ENCODE data around the gene SERINC5.

DNA sequence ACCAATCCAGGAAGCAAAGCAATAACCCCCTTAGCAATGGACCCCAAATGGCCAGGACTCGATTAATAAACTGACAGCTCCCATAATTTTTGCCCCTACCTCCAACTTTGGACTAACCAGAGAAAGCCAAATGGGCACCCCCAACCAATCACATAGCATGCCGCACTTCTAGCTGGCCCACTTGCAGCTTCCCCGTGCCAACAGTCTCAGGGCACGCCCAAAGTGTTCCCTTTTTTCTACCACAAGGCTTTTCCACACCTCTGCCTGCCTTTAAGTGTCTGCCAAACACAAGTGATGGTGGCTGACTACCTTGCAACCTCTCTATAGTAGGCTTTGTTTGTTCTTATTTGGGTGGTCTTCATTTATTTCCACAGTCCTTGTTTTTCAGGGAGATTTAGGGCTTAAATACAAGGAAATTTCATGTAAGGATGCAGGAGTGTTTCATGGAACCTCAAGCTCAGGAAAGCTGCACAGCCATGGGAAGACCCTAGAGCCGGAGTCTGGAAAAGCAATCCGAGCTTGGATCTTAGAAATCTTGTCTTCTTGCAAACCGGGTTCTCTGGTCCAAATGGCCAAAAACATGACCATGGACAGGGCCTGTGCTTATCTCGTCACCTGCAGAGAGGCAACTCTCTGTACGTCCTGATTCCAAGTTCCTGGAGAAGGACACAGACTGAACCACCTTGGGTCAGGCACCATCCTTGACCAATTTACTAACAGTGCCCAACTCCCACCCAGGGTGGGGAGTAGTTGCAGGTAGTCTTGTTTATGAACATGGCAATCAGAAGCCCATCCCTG is 131.5 kb downstream of the SERINC5 start:
- TF ChIP-seq RFX5 (IDR thresholded peaks at IDR 0.05; ENCODE audit: low read length) (no peak), EZH2phosphoT487 (IDR thresholded peaks at IDR 0.05; ENCODE audit: borderline replicate concordance, low read depth) (no peak), RAD21 (IDR thresholded peaks at IDR 0.05; ENCODE audit: low read length) (no peak)
- TF ChIP-seq, protein P1, sequence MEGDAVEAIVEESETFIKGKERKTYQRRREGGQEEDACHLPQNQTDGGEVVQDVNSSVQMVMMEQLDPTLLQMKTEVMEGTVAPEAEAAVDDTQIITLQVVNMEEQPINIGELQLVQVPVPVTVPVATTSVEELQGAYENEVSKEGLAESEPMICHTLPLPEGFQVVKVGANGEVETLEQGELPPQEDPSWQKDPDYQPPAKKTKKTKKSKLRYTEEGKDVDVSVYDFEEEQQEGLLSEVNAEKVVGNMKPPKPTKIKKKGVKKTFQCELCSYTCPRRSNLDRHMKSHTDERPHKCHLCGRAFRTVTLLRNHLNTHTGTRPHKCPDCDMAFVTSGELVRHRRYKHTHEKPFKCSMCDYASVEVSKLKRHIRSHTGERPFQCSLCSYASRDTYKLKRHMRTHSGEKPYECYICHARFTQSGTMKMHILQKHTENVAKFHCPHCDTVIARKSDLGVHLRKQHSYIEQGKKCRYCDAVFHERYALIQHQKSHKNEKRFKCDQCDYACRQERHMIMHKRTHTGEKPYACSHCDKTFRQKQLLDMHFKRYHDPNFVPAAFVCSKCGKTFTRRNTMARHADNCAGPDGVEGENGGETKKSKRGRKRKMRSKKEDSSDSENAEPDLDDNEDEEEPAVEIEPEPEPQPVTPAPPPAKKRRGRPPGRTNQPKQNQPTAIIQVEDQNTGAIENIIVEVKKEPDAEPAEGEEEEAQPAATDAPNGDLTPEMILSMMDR (IDR thresholded peaks at IDR 0.05), result no peak
- TF ChIP-seq, protein P2, sequence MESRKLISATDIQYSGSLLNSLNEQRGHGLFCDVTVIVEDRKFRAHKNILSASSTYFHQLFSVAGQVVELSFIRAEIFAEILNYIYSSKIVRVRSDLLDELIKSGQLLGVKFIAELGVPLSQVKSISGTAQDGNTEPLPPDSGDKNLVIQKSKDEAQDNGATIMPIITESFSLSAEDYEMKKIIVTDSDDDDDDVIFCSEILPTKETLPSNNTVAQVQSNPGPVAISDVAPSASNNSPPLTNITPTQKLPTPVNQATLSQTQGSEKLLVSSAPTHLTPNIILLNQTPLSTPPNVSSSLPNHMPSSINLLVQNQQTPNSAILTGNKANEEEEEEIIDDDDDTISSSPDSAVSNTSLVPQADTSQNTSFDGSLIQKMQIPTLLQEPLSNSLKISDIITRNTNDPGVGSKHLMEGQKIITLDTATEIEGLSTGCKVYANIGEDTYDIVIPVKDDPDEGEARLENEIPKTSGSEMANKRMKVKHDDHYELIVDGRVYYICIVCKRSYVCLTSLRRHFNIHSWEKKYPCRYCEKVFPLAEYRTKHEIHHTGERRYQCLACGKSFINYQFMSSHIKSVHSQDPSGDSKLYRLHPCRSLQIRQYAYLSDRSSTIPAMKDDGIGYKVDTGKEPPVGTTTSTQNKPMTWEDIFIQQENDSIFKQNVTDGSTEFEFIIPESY (IDR thresholded peaks at IDR 0.05; ENCODE audit: borderline replicate concordance, low read depth), result no peak
